Measurements from ENCODE around the gene MAP3K10.

MAP3K10 gene

DNA sequence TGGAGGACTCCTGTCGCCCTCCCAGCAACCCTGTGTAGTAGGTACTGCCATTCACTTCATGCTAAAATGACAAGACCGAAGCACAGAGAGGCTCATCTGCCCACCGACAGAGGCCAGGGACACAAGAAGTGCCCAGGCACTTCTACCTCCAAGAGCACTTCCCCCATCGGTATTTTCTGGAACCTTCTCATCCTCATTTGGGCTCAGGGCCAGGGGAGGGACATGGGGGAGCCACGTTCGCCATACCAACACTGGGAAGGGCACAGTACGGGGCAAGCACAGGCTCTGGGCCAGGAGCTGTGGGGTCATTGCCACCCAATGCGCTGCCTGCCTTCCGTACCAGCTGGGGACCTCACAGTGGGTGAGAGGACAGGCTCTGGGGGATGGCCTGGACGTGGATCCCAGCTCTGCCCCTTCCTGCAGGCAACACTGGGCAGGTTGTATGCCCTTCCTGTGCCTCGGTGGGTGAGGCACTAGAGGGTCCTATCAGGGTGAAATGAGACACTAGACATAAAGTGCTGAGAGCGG is 56.6 kb downstream of the MAP3K10 start:
- in situ Hi-C loops (cut with HindIII; ENCODE audit: low sequenced_read_pairs), result no loop called here

- in situ Hi-C loops (cut with HindIII; ENCODE audit: low sequenced_read_pairs), result no loop called here
These were observed 58.0 kb downstream of the MAP3K10 start for GRCh38 chr19:40249201-40249600.

GRCh38 chr19:40249781-40250180 is 58.6 kb downstream of the MAP3K10 start:
- in situ Hi-C loops (cut with HindIII; ENCODE audit: low sequenced_read_pairs), result no loop called here

DNA sequence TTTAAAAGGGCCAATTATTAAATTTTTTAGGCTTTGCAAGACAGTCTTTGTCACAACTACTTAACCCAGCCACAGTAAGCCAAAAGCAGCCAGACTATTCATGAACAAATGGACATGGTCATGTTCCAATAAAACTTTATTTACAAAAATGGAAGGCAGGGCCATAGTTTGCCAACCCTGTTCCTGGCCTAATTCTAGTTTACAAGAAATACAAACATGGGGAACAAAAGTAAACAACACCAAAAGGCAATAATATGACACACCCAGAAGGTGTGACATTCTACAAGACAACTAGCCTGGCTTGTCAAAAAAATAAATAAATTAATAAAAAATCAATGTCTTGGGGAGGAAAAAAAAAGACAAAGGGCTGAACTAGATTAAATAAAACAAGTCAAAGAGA is 60.0 kb downstream of the MAP3K10 start:
- in situ Hi-C loops (cut with HindIII; ENCODE audit: low sequenced_read_pairs), result no loop called here

GRCh38 chr19:40251991-40252390 is 60.8 kb downstream of the MAP3K10 start:
- in situ Hi-C loops (cut with HindIII; ENCODE audit: low sequenced_read_pairs), result no loop called here

- in situ Hi-C loops (cut with HindIII; ENCODE audit: low sequenced_read_pairs), result no loop called here
These were observed 61.2 kb downstream of the MAP3K10 start for GRCh38 chr19:40252395-40252794.

GRCh38 chr19:40253611-40254092 is 62.4 kb downstream of the MAP3K10 start:
- in situ Hi-C loops (cut with HindIII; ENCODE audit: low sequenced_read_pairs), result no loop called here

- in situ Hi-C loops (cut with HindIII; ENCODE audit: low sequenced_read_pairs), result no loop called here
These were observed 63.6 kb downstream of the MAP3K10 start for GRCh38 chr19:40254714-40255418.

DNA sequence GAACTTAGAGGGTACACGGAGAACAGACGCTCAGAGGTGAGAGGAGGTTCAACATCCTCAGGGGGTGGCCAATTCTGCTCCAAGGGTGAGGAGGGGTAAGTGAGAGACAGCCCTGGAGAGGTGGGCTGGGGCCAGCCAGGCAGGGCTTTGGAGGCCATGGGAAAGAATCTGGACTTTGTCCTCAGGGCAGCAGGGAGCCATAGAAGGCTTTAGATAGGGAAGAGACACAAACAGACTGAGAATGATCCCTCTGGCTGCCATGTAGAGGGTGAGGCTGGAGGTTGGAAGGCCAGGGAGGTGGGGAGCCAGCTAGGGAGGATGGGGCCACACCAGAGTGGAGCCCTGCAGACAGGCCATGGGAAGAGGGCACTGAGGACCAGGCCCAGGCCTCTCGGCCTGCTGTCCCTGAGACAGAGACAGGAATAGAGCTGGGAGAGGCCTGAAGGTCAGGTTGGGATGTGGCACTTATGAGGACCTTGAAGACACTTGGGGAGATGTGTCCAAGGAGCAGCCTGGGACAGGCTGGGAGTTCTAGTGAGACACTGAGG is 64.5 kb downstream of the MAP3K10 start:
- in situ Hi-C loops (cut with HindIII; ENCODE audit: low sequenced_read_pairs), result no loop called here

DNA sequence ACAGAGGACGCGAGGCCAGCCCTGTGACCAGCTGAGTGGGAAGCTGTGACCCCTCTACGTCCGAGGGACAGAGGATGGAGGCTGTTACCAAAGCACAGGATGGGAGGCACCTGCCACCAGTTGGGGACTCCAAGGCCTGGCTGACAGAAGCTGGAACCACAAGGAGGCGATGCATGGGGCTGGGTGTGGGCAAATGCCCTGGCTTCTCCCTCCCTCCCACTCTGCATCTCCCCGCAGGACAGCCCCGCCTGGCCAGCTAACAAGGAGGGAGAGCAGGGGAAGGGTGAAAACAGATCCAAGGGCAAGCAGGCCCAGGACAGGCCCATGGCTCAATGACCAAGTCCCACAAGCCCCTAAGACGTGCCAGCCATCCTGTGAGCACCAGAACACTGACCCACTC is 65.3 kb downstream of the MAP3K10 start:
- in situ Hi-C loops (cut with HindIII; ENCODE audit: low sequenced_read_pairs), result no loop called here

DNA sequence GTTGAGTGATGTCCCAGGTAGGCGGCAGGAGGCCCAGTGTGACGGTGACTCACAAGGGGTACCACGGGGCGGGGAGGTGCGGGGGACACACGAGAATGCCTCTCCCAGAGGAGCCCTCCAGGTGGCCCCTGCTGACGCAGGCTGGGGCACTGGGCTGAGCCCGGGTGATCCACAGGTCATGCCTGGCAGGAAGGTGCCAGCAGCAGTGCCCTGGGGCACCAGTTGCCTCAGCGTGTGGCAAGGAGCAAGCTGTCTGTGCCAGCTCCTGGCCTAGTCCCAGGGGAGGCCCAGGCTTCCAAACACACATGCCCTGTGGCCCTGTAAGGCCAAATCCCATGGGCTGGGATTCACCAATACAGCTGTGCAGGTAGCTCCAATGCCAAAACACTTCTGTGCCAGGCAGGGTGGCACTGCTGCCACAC is 65.9 kb downstream of the MAP3K10 start:
- in situ Hi-C loops (cut with HindIII; ENCODE audit: low sequenced_read_pairs), result no loop called here

DNA sequence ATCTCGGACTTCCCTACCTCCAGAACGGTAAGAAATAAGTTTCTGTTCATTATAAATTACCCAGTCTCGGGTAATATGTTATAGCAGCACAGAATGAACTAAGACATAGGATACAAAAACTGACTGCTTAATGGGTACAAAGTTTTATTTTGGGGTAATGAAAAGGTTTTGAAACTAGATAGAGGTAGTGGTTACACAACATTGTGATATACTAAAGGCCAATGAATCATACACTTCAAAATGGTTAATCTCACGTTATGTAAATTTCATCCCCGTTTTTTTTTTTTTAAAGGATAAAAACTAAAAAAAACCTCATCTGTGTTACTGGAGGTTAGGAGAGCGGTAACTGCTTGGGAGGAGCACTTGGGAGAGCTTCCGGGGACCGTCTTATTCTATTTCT is 70.4 kb downstream of the MAP3K10 start:
- in situ Hi-C loops (cut with HindIII; ENCODE audit: low sequenced_read_pairs), result no loop called here

DNA sequence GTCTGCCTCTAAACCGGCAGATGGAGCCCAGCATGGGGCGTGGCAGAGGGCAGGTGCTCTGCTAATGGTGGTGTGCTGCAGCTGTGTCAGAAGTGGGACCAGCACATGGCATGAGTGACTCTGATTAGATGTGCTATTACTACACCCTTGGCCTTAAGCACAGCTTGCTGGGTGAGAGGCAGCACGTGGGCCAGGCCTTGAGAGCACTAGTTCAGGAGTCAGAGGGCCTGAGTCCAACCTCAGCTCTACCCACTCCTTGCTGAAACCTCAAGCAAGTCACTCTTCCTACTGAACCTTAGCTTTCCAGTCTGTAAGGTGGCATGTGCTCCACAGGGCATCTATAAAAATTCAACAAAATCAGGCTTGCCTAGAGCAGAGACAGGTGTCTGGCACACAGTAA is 71.2 kb downstream of the MAP3K10 start:
- in situ Hi-C loops (cut with HindIII; ENCODE audit: low sequenced_read_pairs), result no loop called here

DNA sequence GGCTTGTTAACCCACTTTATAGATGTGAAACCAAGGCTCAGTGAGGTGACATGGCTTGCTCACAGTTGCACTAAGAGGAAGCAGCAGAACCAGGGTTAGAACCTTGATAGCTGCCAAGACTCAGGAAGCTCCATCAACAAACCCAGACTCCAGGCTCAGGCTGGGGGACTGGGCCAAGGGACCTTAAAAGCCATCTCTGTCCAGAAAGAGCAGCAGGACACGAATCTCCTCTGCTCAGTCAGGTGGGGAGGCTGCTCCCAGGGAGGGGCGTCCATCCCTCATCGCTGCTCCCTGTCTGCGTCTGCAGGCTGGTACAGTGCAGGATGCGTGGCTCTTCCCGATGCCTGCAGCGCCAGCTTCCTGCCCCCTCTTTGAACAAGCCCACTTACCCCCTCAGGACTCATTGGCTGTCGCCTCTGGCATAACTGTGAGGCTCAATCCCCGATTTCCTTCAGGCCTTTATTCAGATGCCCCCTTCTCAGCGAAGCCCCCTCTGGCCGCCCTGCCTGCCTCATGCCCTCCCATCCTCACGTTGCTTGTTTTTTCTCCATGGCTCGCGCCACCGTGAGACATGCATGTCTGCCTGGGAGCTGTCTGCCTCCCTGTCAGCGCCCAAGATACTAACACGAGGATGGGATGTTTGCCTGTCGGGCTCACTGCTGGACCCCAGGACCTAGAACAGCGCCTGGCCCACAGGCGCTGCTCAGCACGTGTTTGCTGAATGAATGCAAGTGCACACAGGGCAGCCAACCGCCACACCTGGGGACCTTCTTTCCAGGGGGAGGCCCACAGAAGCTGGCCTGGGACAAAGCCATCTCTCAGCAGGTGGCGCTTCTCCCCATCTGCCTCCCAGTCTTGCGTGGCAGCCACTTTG is 72.5 kb downstream of the MAP3K10 start:
- in situ Hi-C loops (cut with HindIII; ENCODE audit: low sequenced_read_pairs), result no loop called here

- in situ Hi-C loops (cut with HindIII; ENCODE audit: low sequenced_read_pairs), result no loop called here
These were observed 73.3 kb downstream of the MAP3K10 start for GRCh38 chr19:40264314-40265054.

All from DLD1 (cell line).